Stomach (tissue), 9 donors: ENCODE data around the gene ZFPM1. TPM values are rescaled to one million over a fixed set of nuclear protein-coding genes. Genes with fewer than 3 reads are reported as not detected.

ENCODE experiments used
- DNase-seq, 2 donors: peaks; one replicate each; pipeline versions ENCODE4 v3.0.0 to v3.0.0-alpha.2; 2013 to 2019
- H3K27ac ChIP-seq, 5 donors: fragments of 200-600 bp in 4 of 5; sonication (generic) in 4 of 5; one replicate each; pipeline ENCODE4 v1.5.1; 2013 to 2019; ENCODE audit warnings: mild to moderate bottlenecking in 1 of 5, moderate library complexity in 1 of 5
- H3K27me3 ChIP-seq, 3 donors: fragments of 200-600 bp; sonication (generic); one replicate each; pipeline ENCODE4 v1.5.1; 2017 to 2019; ENCODE audit warnings: mixed run types in 1 of 3
- H3K36me3 ChIP-seq, 4 donors: fragments of 200-600 bp; sonication (generic); 1 replicate in 3 of 4; 2 replicates in 1 of 4; pipeline ENCODE4 v1.5.1; 2016 to 2019
- H3K4me1 ChIP-seq, 4 donors: fragments of 200-600 bp; sonication (generic); one replicate each; pipeline ENCODE4 v1.5.1; 2016 to 2019
- H3K4me3 ChIP-seq, 4 donors: fragments of 200-600 bp; sonication (generic) in 3 of 4; one replicate each; pipeline ENCODE4 v1.5.1; 2016 to 2019; ENCODE audit warnings: mild to moderate bottlenecking in 1 of 4
- H3K9me3 ChIP-seq, 4 donors: fragments of 200-600 bp; sonication (generic); one replicate each; pipeline ENCODE4 v1.5.1; 2016 to 2019
- CTCF ChIP-seq, 7 experiments: fragments of 450-650 bp in 4 of 7; fragments of 200-600 bp in 3 of 7; sonication (generic) in 3 of 7; IDR thresholded peaks; one replicate each; pipeline ENCODE4 v1.5.1; 2016 to 2019; ENCODE audit warnings: antibody characterized with exemption in 7 of 7, control low read depth in 2 of 7, mild to moderate bottlenecking in 1 of 7
- EP300 ChIP-seq: sonication (generic); formaldehyde crosslinking; IDR thresholded peaks from one replicate; pipeline ENCODE4 v1.6.1; 2017; ENCODE audit warnings: antibody characterized with exemption
- POLR2A ChIP-seq, 4 donors: fragments of 450-650 bp; IDR thresholded peaks; one replicate each; pipeline ENCODE4 v1.6.1; 2016; ENCODE audit warnings: antibody characterized with exemption in 4 of 4, control low read depth in 2 of 4, mild to moderate bottlenecking in 1 of 4, moderate library complexity in 1 of 4
- POLR2AphosphoS5 ChIP-seq, 3 donors: sonication (generic); formaldehyde crosslinking; IDR thresholded peaks; one replicate each; pipeline ENCODE4 v1.6.1; 2016; ENCODE audit warnings: antibody characterized with exemption in 3 of 3
- WGBS, 5 donors: extraction: QIAGEN DNeasy Blood & Tissue Kit in 3 of 5; methylation state at CpG; one replicate each; pipeline versions ENCODE4 v1.1.5 to v1.1.7; 2013 to 2018; 5-methylcytosine and 5-hydroxymethylcytosine counted together
- intact Hi-C: fragments of 100-400 bp; cut with DNase I; formaldehyde crosslinking; loops from one replicate; pipeline ENCODE4 v1.15.1; 2023; ENCODE audit warnings: low total_unique reads
- polyA plus RNA-seq, 3 donors: library from polyadenylated mRNA; stranded (reverse); fragments of 200-250 nt; gene quantifications; one replicate each; pipeline ENCODE4 v1.2.3, GENCODE V29; 2013
- small RNA-seq, 4 donors: library from RNA; depleted of rRNA; stranded (forward); fragments of <200 nt; gene quantifications; one replicate each; pipeline ENCODE3, GENCODE V24; 2016
- total RNA-seq, 5 donors: library from RNA; depleted of rRNA; stranded (reverse); fragments of >200 nt; gene quantifications; one replicate each; pipeline versions ENCODE4 v1.1.0 to v1.2.3, GENCODE V29; 2014 to 2016
- donor health status: healthy with polysubstance abuse.
- donor health status: Bipolar disorder and iron deficiency.
- donor health status: healthy.

ZFPM1 gene
- total and polyA plus RNA-seq, 8 donors, result 3.9 to 85.7 (median 12.9) TPM

- no peak for DNase-seq
- peaks cover 32 to 85% (median 81%) of the 10 kb centered on the region in 4 donors for H3K36me3 ChIP-seq
- intact Hi-C loops, result no loop called here
- TF ChIP-seq POLR2A (IDR thresholded peaks at IDR 0.05), result no peak
- no peak for TF ChIP-seq EP300
- TF ChIP-seq CTCF (IDR thresholded peaks at IDR 0.05), result no peak
- no peak for TF ChIP-seq POLR2AphosphoS5 (IDR thresholded peaks at IDR 0.05)
- no peaks in the 10 kb centered on the region for H3K27me3 ChIP-seq
- no peak overlapping the region for H3K27ac ChIP-seq
- H3K4me3 ChIP-seq, result no peak overlapping the region
- 77 to 85% (median 83%) methylated on average over 6 of the region's 6 CpGs for WGBS, 5 donors
- no peaks in the 10 kb centered on the region for H3K9me3 ChIP-seq
- peaks cover 0 to 16% (median 1%) of the 10 kb centered on the region in 4 donors for H3K4me1 ChIP-seq
Measured at GRCh38 chr16:88584676-88585075, 131.6 kb downstream of the ZFPM1 start.

GRCh38 chr16:88585269-88585668 lies 132.2 kb downstream of the ZFPM1 start:
- H3K27ac ChIP-seq, result no peak overlapping the region
- 70 to 77% (median 74%) methylated on average over 8 of the region's 8 CpGs for WGBS, 5 donors
- intact Hi-C loops, result no loop called here
- H3K27me3 ChIP-seq, result no peaks in the 10 kb centered on the region
- H3K9me3 ChIP-seq, result no peaks in the 10 kb centered on the region
- no peak for DNase-seq
- TF ChIP-seq POLR2AphosphoS5 (IDR thresholded peaks at IDR 0.05) (no peak), CTCF (IDR thresholded peaks at IDR 0.05) (no peak), EP300 (no peak), POLR2A (IDR thresholded peaks at IDR 0.05) (no peak)
- peaks cover 37 to 87% (median 81%) of the 10 kb centered on the region in 4 donors for H3K36me3 ChIP-seq
- H3K4me1 ChIP-seq, result peaks cover 0 to 11% (median 0%) of the 10 kb centered on the region in 4 donors
- no peak overlapping the region for H3K4me3 ChIP-seq

DNA sequence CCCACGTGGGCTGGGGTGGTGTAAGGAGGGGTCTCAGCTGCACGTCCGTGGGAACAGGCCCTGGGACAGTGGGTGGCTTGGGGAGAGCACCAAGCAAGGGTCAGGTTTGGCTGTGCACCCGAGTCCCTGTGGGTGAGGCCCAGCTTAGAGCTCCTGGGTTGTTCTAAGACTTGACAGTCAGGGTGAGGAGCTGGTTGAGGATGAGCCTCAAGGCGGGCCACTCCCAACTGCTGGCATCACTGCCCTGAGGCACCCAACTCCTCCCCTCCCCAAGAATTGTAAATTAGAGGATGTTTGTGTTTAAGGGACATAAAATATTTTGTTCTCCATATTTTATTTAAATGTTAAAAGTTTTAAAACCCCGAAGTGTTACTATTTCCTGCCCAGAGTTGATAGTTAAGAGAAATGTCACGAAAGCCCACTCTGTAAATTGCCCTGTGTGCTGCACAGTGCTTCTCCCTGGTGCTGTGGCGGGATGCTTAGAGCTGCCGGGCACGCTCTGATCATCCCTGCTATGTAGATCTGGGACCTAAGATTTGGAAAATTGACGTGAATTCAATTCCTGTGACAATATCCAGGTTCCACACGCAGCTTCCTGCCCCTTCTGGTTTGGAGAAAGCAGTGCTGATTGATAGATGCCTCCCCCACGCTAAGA lies 133.0 kb downstream of the ZFPM1 start:
- peaks cover 0 to 11% (median 0%) of the 10 kb centered on the region in 4 donors for H3K4me1 ChIP-seq
- no peak overlapping the region for H3K4me3 ChIP-seq
- H3K27ac ChIP-seq, result no peak overlapping the region
- TF ChIP-seq POLR2A (IDR thresholded peaks at IDR 0.05) (no peak), CTCF (IDR thresholded peaks at IDR 0.05) (no peak), POLR2AphosphoS5 (IDR thresholded peaks at IDR 0.05) (no peak), EP300 (no peak)
- no peak for DNase-seq
- intact Hi-C loops, result no loop called here
- no peaks in the 10 kb centered on the region for H3K9me3 ChIP-seq
- peaks cover 31 to 87% (median 81%) of the 10 kb centered on the region in 4 donors for H3K36me3 ChIP-seq
- H3K27me3 ChIP-seq, result no peaks in the 10 kb centered on the region
- 90 to 95% (median 93%) methylated on average over 13 of the region's 13 CpGs for WGBS, 5 donors

Small RNAs within 50 kb of the gene (small RNA-seq; reads per million reads assigned to genes)
- gene MIR5189, result 0 to 0.23 (median 0) reads per million in 4 donors

Other genes with a start within 250 kb of the ZFPM1 start
- gene ZNF469, start 70.3 kb upstream of the ZFPM1 start, total RNA-seq, result 1 to 10 TPM in 3 of 5 donors, under 1 TPM in 2; under 0.01 to 6.2 (median 1.1) TPM
- gene ZNF469, start 70.3 kb upstream of the ZFPM1 start, polyA plus RNA-seq, result under 1 TPM; 0.13 to 0.19 (median 0.15) TPM
- 100 to 1,000 TPM in 1 of 5 donors, 10 to 100 TPM in 4; 15.5 to 312 (median 23.9) TPM for gene ZC3H18, start 117.1 kb downstream of the ZFPM1 start, total RNA-seq
- gene ZC3H18, start 117.1 kb downstream of the ZFPM1 start, polyA plus RNA-seq, result 10 to 100 TPM; 16.1 to 20.2 (median 16.7) TPM
- under 1 TPM in 1 of 5 donors, not detected in 4; 0.87 TPM for gene IL17C, start 185.3 kb downstream of the ZFPM1 start, total RNA-seq
- 1 to 10 TPM in 1 of 3 donors, not detected in 2; 1.2 TPM for gene IL17C, start 185.3 kb downstream of the ZFPM1 start, polyA plus RNA-seq
- 100 to 1,000 TPM in 3 of 5 donors, 10 to 100 TPM in 2; 21.0 to 480 (median 175) TPM for gene CYBA, start 197.8 kb downstream of the ZFPM1 start, total RNA-seq
- gene CYBA, start 197.8 kb downstream of the ZFPM1 start, polyA plus RNA-seq, result 100 to 1,000 TPM in 2 of 3 donors, 10 to 100 TPM in 1; 57.1 to 165 (median 159) TPM
- gene MVD, start 209.8 kb downstream of the ZFPM1 start, total RNA-seq, result 100 to 1,000 TPM in 1 of 5 donors, 10 to 100 TPM in 3, 1 to 10 TPM in 1; 7.1 to 302 (median 32.6) TPM
- gene MVD, start 209.8 kb downstream of the ZFPM1 start, polyA plus RNA-seq, result 10 to 100 TPM; 56.8 to 73.7 (median 58.8) TPM
- gene SNAI3, start 233.2 kb downstream of the ZFPM1 start, total RNA-seq, result 1 to 10 TPM in 1 of 5 donors, under 1 TPM in 1, not detected in 3; 0.55 to 2.6 TPM
- gene SNAI3, start 233.2 kb downstream of the ZFPM1 start, polyA plus RNA-seq, result 1 to 10 TPM; 1.0 to 4.2 (median 1.5) TPM